Small intestine (tissue), 7 donors: ENCODE data around the gene ZNF483. TPM values are rescaled to one million over a fixed set of nuclear protein-coding genes. Genes with fewer than 3 reads are reported as not detected.
"Not testable (repeated sequence)": the region's sequence is repeated elsewhere in the genome, so short reads cannot be mapped to it uniquely, and the experiment has no call there.

Source experiments
- DNase-seq, 2 donors: peaks; one replicate each; pipeline versions ENCODE4 v3.0.0 to v3.0.0-alpha.2; 2013
- FAIRE-seq: peaks from 2 replicates; lab custom pipeline; 2012; peaks lifted over from hg19 to GRCh38; lab: Jason Lieb, UNC
- H3K27ac ChIP-seq, 3 donors: one replicate each; pipeline ENCODE4 v1.5.1; 2013; ENCODE audit warnings: low read length in 2 of 3, mild to moderate bottlenecking in 2 of 3, control low read depth in 1 of 3, inconsistent platforms in 1 of 3, low read depth in 1 of 3, moderate library complexity in 1 of 3
- H3K27me3 ChIP-seq, 3 donors: one replicate each; pipeline ENCODE4 v1.6.1; 2013; ENCODE audit warnings: low read length in 3 of 3, inconsistent platforms in 1 of 3; ENCODE audit not compliant: control insufficient read depth in 3 of 3, insufficient read depth in 3 of 3
- H3K36me3 ChIP-seq, 3 donors: one replicate each; pipeline ENCODE4 v1.6.1; 2013; ENCODE audit warnings: low read length in 3 of 3, inconsistent platforms in 1 of 3, low read depth in 1 of 3, mild to moderate bottlenecking in 1 of 3, moderate library complexity in 1 of 3; ENCODE audit not compliant: control insufficient read depth in 3 of 3, insufficient read depth in 2 of 3
- H3K4me1 ChIP-seq, 3 donors: one replicate each; pipeline ENCODE4 v1.6.1; 2013; ENCODE audit warnings: low read length in 2 of 3, inconsistent platforms in 1 of 3, low read depth in 1 of 3, mild to moderate bottlenecking in 1 of 3, moderate library complexity in 1 of 3; ENCODE audit not compliant: control insufficient read depth in 3 of 3, insufficient read depth in 2 of 3
- H3K4me3 ChIP-seq, 3 donors: one replicate each; pipeline ENCODE4 v1.5.1; 2013; ENCODE audit warnings: low read length in 3 of 3, control low read depth in 1 of 3, inconsistent platforms in 1 of 3, low read depth in 1 of 3, mild to moderate bottlenecking in 1 of 3, moderate library complexity in 1 of 3
- H3K9me3 ChIP-seq, 2 donors: one replicate each; pipeline ENCODE4 v1.6.1; 2013; ENCODE audit warnings: low read depth in 1 of 2, low read length in 1 of 2; ENCODE audit not compliant: control insufficient read depth in 2 of 2, insufficient read depth in 1 of 2
- WGBS, 3 donors: extraction: QIAGEN DNeasy Blood & Tissue Kit; methylation state at CpG; one replicate each; pipeline ENCODE4 v1.1.7; 2013; 5-methylcytosine and 5-hydroxymethylcytosine counted together
- polyA plus RNA-seq, 4 donors: library from polyadenylated mRNA; stranded (reverse) in 3 of 4; unstranded in 1 of 4; fragments of 200-250 nt in 3 of 4; fragments of 120-200 nt in 1 of 4; gene quantifications; one replicate each; pipeline versions ENCODE4 v1.2.1 to v1.2.3, GENCODE V29; 2013
- donor health status: healthy with polysubstance abuse.
- donor health status: control.
- donor health status: control.
- donor health status: Bipolar disorder and iron deficiency.
- donor health status: healthy.

ZNF483 gene
- polyA plus RNA-seq, 4 donors = 0.51 to 0.72 TPM; not detected in 2

DNA sequence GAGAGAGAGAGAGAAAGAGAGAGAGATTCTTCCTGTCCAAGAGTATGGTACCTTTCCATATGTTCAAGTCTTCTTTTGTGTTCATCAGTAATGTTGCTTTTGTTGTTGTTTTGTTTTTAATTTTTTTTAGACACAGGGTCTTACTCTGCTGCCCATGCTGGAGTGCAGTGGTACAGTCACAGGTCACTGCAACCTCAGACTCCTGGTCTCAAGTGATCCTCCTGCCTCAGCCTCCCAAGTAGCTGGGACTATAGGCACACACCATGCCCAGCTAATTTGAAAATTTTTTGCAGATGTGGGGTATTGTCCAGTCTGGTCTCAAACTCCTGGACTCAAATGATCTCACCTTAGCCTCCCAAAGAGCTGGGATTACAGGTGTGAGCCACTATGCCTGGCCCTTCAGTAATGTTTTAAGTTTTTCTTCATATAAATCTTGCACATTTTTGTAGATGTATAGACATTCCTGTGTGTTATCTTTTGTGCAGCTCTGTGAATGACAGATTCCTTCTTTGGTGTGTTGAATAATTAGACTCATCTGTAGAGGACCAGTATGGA lies 36.3 kb downstream of the ZNF483 start:
- peaks cover 3 to 43% (median 7%) of the 10 kb centered on the region in 3 donors for H3K36me3 ChIP-seq
- no peaks in the 10 kb centered on the region for H3K27me3 ChIP-seq
- no peak overlapping the region for H3K4me3 ChIP-seq
- H3K27ac ChIP-seq = no peak overlapping the region
- FAIRE-seq = no peak
- peak in 1 of 2 donors; percentile 27 for DNase-seq
- peaks cover 0 to 28% of the 10 kb centered on the region in 2 donors for H3K9me3 ChIP-seq
- no peaks in the 10 kb centered on the region for H3K4me1 ChIP-seq

DNA sequence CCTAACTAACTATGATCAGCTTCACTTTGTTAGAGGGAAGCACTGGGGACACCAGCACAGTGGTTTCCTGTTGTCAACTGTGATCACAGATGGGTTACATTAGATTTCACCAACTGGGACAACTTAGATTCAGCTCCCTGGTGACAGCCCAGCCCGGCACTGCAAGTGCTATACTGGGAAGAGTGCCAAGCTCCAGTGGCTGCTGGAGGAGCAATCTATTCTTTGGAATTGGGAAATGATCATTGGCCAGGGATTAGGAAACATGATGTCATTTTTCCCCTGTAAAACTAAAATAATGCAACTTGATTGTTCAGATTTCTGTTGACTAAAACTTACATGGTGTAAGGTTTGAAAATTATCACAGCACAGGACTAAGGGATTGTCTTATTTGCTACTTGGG lies 41.3 kb downstream of the ZNF483 start:
- Histone ChIP-seq H3K27ac (no peak overlapping the region), H3K4me3 (no peak overlapping the region), H3K27me3 (no peaks in the 10 kb centered on the region), H3K4me1 (no peaks in the 10 kb centered on the region), H3K36me3 (peaks cover 6 to 65% (median 27%) of the 10 kb centered on the region in 3 donors), H3K9me3 (peaks cover 0 to 23% of the 10 kb centered on the region in 2 donors)
- DNase-seq (peak in 1 of 2 donors; percentile 39), FAIRE-seq (no peak)
- 24 to 36% (median 28%) methylated on average over 1 of the region's 1 CpG for WGBS, 3 donors

DNA sequence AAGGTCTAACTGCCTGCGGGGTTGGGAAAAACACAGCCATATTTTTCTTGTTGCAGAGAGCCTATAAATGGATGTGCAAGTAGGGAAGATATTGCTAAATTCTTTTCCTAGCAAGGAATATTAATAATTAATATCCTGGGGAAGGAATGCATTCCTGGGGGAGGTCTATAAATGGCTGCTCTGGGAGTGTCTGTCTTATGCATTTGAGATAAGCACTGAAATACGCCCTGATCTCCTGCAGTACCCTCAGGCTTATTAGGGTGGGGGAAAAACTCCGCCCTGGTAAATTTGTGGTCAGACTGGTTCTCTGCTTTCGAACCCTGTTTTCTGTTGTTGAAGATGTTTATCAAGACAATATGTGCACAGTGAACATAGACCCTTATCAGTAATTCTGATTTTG lies 43.1 kb downstream of the ZNF483 start:
- Histone ChIP-seq H3K9me3 (peaks cover 0 to 28% of the 10 kb centered on the region in 2 donors), H3K36me3 (peaks cover 8 to 75% (median 34%) of the 10 kb centered on the region in 3 donors)
- 80 to 98% (median 81%) methylated on average over 4 of the region's 4 CpGs for WGBS, 3 donors
- not testable (repeated sequence) for H3K4me3 ChIP-seq, H3K27ac ChIP-seq, FAIRE-seq, H3K4me1 ChIP-seq, H3K27me3 ChIP-seq
- DNase-seq = peak in 1 of 2 donors; percentile 39

DNA sequence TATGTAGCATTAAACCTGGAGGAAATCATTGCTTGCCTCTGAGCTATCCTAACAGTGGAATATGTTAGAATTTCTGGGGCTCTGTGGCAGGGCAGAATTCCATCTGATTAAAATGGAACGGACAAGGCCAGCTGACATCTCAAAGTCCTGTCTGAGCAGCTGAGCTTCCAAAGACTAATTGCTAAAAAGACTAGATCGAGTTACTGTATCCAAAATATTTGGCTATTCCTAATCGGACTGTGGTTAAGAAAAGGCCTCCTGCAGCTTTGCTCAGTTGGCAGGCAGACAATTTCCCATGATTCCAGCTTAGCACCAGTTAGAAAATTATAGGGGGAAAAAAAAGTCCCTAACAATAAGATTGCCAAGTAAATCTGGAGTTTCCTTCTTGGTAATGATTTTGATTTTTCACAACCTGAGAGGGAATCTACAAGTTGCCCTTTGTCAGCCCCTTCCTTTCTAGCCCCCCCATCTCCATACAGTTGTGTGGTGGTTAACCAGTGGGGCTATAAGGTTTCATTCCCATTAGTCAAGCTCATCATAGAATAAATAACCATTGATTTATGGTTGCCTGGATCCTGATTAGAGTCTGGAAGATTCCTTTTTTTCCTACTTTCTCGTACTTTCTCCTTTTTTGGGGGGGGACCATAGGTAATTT lies 48.1 kb downstream of the ZNF483 start:
- H3K4me3 ChIP-seq = no peak overlapping the region
- DNase-seq (no peak), FAIRE-seq (no peak)
- peak overlapping the region in 1 of 3 donors; percentile 4 for H3K27ac ChIP-seq
- WGBS, 3 donors = 70 to 84% (median 75%) methylated on average over 4 of the region's 4 CpGs
- peaks cover 15 to 71% (median 28%) of the 10 kb centered on the region in 3 donors for H3K36me3 ChIP-seq
- no peaks in the 10 kb centered on the region for H3K4me1 ChIP-seq
- H3K9me3 ChIP-seq = peaks cover 0 to 28% of the 10 kb centered on the region in 2 donors
- H3K27me3 ChIP-seq = no peaks in the 10 kb centered on the region

DNA sequence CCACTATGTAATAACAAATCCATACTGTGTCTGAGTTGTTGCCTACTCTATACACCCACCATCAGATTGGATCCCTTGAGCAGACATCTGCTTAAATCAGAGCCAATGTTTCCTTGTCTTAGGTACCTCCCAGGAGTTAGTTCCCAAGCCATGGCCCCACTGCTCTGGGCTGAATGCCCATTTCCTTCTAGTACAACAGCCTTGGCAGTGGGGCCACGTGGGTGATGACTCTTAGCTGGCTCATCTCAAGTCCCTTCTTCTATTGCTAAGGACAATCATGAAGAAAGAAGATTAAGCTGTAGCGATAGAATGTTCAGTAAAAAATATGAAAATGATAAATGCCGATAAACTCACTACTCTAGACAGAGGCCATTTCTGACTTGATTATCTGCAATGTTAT lies 57.9 kb downstream of the ZNF483 start:
- WGBS, 3 donors = 65 to 83% (median 79%) methylated on average over 3 of the region's 3 CpGs
- DNase-seq (no peak), FAIRE-seq (no peak)
- Histone ChIP-seq H3K4me3 (no peak overlapping the region), H3K4me1 (no peaks in the 10 kb centered on the region), H3K27ac (no peak overlapping the region), H3K9me3 (no peaks in the 10 kb centered on the region), H3K27me3 (no peaks in the 10 kb centered on the region), H3K36me3 (peaks cover 13 to 43% (median 34%) of the 10 kb centered on the region in 3 donors)

DNA sequence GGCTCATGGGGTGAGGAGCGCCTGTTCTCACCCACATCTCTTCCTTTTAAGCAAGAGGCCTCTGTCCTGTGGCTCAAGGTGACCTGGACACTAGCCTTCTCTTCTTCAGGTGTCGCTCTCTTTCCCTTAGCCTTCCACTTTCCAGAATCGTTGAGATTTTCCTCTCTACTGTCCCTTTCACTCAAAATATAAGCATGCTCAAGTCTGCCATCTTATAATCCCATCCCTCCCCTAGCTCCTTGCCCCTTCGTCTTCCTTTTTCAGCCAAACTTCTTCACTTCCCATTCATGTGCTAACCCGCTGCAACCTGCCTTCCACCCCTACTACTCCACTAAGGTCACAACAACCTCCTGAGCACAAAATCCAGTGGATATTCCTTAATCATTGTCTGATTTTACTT lies 61.4 kb downstream of the ZNF483 start:
- no peaks in the 10 kb centered on the region for H3K27me3 ChIP-seq
- peaks cover 8 to 51% (median 24%) of the 10 kb centered on the region in 3 donors for H3K36me3 ChIP-seq
- H3K9me3 ChIP-seq = no peaks in the 10 kb centered on the region
- WGBS, 3 donors = 93 to 96% (median 95%) methylated on average over 5 of the region's 5 CpGs
- no peaks in the 10 kb centered on the region for H3K4me1 ChIP-seq
- FAIRE-seq (no peak), DNase-seq (no peak)
- H3K27ac ChIP-seq = no peak overlapping the region
- H3K4me3 ChIP-seq = no peak overlapping the region

DNA sequence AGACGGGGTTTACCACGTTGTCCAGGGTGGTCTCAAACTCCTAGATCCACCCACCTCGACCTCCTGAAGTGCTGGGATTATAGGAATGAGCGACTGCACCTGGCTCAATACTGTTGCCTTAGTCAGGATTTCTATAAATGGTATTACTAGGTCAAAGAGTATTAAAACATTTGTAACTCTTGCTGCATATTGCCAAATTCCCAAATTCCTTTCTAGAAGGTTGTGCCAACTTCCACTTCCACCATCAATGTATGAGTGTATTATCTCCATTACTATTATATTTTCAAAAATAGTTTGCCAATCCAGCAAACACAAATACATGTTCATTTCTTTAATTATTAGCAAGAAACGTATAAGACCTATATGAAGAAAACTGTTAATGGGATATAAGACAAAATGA lies 63.9 kb downstream of the ZNF483 start:
- Histone ChIP-seq H3K27ac (no peak overlapping the region), H3K36me3 (peaks cover 6 to 49% (median 20%) of the 10 kb centered on the region in 3 donors), H3K4me1 (peaks cover 0 to 7% (median 0%) of the 10 kb centered on the region in 3 donors), H3K4me3 (no peak overlapping the region), H3K9me3 (no peaks in the 10 kb centered on the region), H3K27me3 (no peaks in the 10 kb centered on the region)
- no peak for DNase-seq
- 74 to 92% (median 85%) methylated on average over 5 of the region's 5 CpGs for WGBS, 3 donors
- FAIRE-seq = peak; percentile 33

DNA sequence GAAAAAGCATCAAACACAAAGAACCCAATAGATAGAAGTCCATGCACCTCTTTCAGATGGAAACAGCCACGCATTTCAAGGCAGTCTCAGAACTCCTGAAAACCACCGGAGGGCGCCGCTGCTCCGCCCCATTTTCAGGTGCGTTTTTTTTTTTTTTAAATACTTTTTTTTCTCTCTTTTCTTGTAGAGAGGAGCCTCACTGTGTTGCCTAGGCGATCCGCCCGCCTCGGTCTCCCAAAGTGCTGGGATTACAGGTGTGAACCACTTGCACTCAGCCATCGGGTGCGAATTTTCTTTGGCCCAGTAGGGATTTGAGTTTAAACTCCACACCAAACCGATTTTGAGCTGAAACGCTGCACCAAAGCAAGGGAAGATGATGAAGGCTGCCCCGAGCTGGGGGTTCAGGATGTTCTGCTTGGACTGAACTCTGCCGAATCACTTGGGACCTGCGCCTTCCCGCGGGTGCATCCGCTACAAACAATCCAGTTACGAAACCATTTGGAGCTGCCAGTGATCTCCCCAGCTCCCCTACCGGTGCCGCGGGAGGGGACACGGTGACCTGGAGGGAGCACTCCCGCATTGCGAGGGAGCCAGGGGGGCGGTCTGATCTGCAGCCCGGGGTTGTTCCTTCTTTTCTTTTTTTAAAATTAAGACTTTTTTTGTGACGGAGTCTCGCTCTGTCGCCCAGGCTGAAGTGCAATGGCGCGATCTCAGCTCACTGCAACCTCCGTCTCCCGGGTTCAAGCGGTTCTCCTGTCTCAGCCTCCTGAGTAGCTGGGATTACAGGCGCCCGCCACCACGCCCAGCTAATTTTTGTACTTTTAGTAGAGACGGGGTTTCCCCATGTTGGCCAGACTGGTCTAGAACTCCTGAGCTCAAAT lies 73.1 kb downstream of the ZNF483 start:
- H3K4me1 ChIP-seq = peaks cover 0 to 14% (median 9%) of the 10 kb centered on the region in 3 donors
- peak; percentile 58 to 83 for DNase-seq

More for the DNA sequence above, 73.1 kb downstream of the ZNF483 start:
- Histone ChIP-seq H3K9me3 (no peaks in the 10 kb centered on the region), H3K4me3 (peak overlapping the region; percentile 58 to 84 (median 72)), H3K27me3 (no peaks in the 10 kb centered on the region), H3K36me3 (peaks cover 0 to 25% (median 20%) of the 10 kb centered on the region in 3 donors), H3K27ac (peak overlapping the region; percentile 82 to 94 (median 86))
- WGBS, 3 donors = 0 to 1% (median 1%) methylated on average over 41 of the region's 41 CpGs
- no peak for FAIRE-seq
